HEK293 (cell line): ENCODE results near the gene ERP29.
A peak's percentile ranks its signal among the peaks of the same experiment; 100 is the strongest.

ENCODE experiments used
- CTCF ChIA-PET: fragments of 350-600 bp; formaldehyde crosslinking; extraction: SDS; loops from one replicate; lab custom pipeline; 2021; ENCODE audit warnings: antibody characterized with exemption; lab: Yijun Ruan, JAX
- POLR2A ChIA-PET: fragments of 300-600 bp; formaldehyde crosslinking; extraction: SDS; loops from one replicate; lab custom pipeline; 2020; ENCODE audit warnings: antibody characterized with exemption, inconsistent platforms; lab: Yijun Ruan, JAX
- H3K27ac ChIP-seq: fragments of 200-500 bp; sonication (Bioruptor generic); 2 replicates; pipeline ENCODE4 v1.5.1; 2014; ENCODE audit warnings: low read depth, low read length, control low read depth, inconsistent platforms; ENCODE audit errors: extremely low read depth
- H3K36me3 ChIP-seq, 2 experiments: fragments of 200-500 bp in 1 of 2; sonication (Bioruptor generic) in 1 of 2; 1 replicate in 1 of 2; 2 replicates in 1 of 2; pipeline ENCODE4 v1.5.1; 2014 to 2017; ENCODE audit warnings: inconsistent platforms in 2 of 2, low read length in 2 of 2; ENCODE audit not compliant: control insufficient read depth in 2 of 2, insufficient read depth in 1 of 2
- H3K4me1 ChIP-seq: fragments of 200-500 bp; sonication (Bioruptor generic); 2 replicates; pipeline ENCODE4 v1.5.1; 2014; ENCODE audit warnings: mild to moderate bottlenecking, low read length, inconsistent platforms; ENCODE audit not compliant: control insufficient read depth, insufficient read depth
- H3K4me3 ChIP-seq: 2 replicates; pipeline ENCODE4 v1.5.1; 2011; ENCODE audit warnings: low read depth, mild to moderate bottlenecking, control low read depth, low read length, moderate library complexity
- H3K9me3 ChIP-seq: fragments of 200-500 bp; sonication (Bioruptor generic); 2 replicates; pipeline ENCODE4 v1.5.1; 2014; ENCODE audit warnings: low read depth, low read length, inconsistent platforms; ENCODE audit not compliant: control insufficient read depth, insufficient read depth
- HOXA7 ChIP-seq: sonication (generic); formaldehyde crosslinking; IDR thresholded peaks from 2 replicates; pipeline ENCODE4 v1.8.1; 2022; ENCODE audit warnings: missing genetic modification reagents, borderline replicate concordance
- SCRT2 ChIP-seq: fragments of 450-650 bp; formaldehyde crosslinking; IDR thresholded peaks from 2 replicates; pipeline ENCODE4 v1.5.1; 2016; ENCODE audit warnings: missing biosample characterization, missing genetic modification characterization
- TCF7L2 ChIP-seq: IDR thresholded peaks from 2 replicates; pipeline ENCODE4 v1.6.1; 2011; ENCODE audit warnings: low read depth, mild to moderate bottlenecking, inconsistent platforms, low read length, moderate library complexity, borderline replicate concordance
- ZBTB17 ChIP-seq: fragments of 450-650 bp; formaldehyde crosslinking; IDR thresholded peaks from 2 replicates; pipeline ENCODE4 v1.5.1; 2016; ENCODE audit warnings: missing biosample characterization, missing genetic modification characterization
- ZFHX2 ChIP-seq: fragments of 450-650 bp; formaldehyde crosslinking; conservative IDR thresholded peaks from 2 replicates; pipeline ENCODE4 v1.5.1; 2016; ENCODE audit warnings: missing biosample characterization, missing genetic modification characterization
- ZFP69B ChIP-seq: fragments of 450-650 bp; formaldehyde crosslinking; IDR thresholded peaks from 2 replicates; pipeline ENCODE4 v1.5.1; 2016; ENCODE audit warnings: missing biosample characterization, missing genetic modification characterization
- ZNF169 ChIP-seq: fragments of 450-650 bp; formaldehyde crosslinking; IDR thresholded peaks from 2 replicates; pipeline ENCODE4 v1.5.1; 2016; ENCODE audit warnings: missing biosample characterization, missing genetic modification characterization
- ZNF335 ChIP-seq: fragments of 450-650 bp; formaldehyde crosslinking; conservative IDR thresholded peaks from 2 replicates; pipeline ENCODE4 v1.5.1; 2016; ENCODE audit warnings: missing biosample characterization, missing genetic modification characterization
- ZNF366 ChIP-seq: fragments of 450-650 bp; formaldehyde crosslinking; conservative IDR thresholded peaks from 2 replicates; pipeline ENCODE4 v1.5.1; 2016; ENCODE audit warnings: missing biosample characterization, missing genetic modification characterization
- ZNF549 ChIP-seq: fragments of 450-650 bp; IDR thresholded peaks from 2 replicates; pipeline ENCODE4 v1.5.1; 2018; ENCODE audit warnings: missing biosample characterization, missing genetic modification characterization, mild to moderate bottlenecking, inconsistent platforms, moderate library complexity
- ZNF792 ChIP-seq: fragments of 450-650 bp; formaldehyde crosslinking; IDR thresholded peaks from 2 replicates; pipeline ENCODE4 v1.5.1; 2016; ENCODE audit warnings: missing biosample characterization, missing genetic modification characterization
- TF ChIP-seq, protein P1 (sequence below): fragments of 450-650 bp; formaldehyde crosslinking; IDR thresholded peaks from 2 replicates; pipeline ENCODE4 v1.5.1; 2017; ENCODE audit warnings: missing biosample characterization, missing genetic modification characterization
- TF ChIP-seq, protein P2 (sequence below): fragments of 450-650 bp; formaldehyde crosslinking; IDR thresholded peaks from 2 replicates; pipeline ENCODE4 v1.5.1; 2016; ENCODE audit warnings: missing biosample characterization, missing genetic modification characterization, borderline replicate concordance
- TF ChIP-seq, protein P3 (sequence below): fragments of 450-650 bp; formaldehyde crosslinking; IDR thresholded peaks from 2 replicates; pipeline ENCODE4 v1.5.1; 2016; ENCODE audit warnings: missing biosample characterization, missing genetic modification characterization
- TF ChIP-seq, protein P4 (sequence below): fragments of 450-650 bp; formaldehyde crosslinking; IDR thresholded peaks from 2 replicates; pipeline ENCODE4 v1.5.1; 2016; ENCODE audit warnings: missing biosample characterization, missing genetic modification characterization
- TF ChIP-seq, protein P5 (sequence below): fragments of 450-650 bp; formaldehyde crosslinking; IDR thresholded peaks from 2 replicates; pipeline ENCODE4 v1.5.1; 2017; ENCODE audit warnings: missing biosample characterization, missing genetic modification characterization
- TF ChIP-seq, protein P6 (sequence below): fragments of 450-650 bp; formaldehyde crosslinking; IDR thresholded peaks from 2 replicates; pipeline ENCODE4 v1.5.1; 2016; ENCODE audit warnings: missing biosample characterization, missing genetic modification characterization, low read depth

ERP29 gene

DNA sequence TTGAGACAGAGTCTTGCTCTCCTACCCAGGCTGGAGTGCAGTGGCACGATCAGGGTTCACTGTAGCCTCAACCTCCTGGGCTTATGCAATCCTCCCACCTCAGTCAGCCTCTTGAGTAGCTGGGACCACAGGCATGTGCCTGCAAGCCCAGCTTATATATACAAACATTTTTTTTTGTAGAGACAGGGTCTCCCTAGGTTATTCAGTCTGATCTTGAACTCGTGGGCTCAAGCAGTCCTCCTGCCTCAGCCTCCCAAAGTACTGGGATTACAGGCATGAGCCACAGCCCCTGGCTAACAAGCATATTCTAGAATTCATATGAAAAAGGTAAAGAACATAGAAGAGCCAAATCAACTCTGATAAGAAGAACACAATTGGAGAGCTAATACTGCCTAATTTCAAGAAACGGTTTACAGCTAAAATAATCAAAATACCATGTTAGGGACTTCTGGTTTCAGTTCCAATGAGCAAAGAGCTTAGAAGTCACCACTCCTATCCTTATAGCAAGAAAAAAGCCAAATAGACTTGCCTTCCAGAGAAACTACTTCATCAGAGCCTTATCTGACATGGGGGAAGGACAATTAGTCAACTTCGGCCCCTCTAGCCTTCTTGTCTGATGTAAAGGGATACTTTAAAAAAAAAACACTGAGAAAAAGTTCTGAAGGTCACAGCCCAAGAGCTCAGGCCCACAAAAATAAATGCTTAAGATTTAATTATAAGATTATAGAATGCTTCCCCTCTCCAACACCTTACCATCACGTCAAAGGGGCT is 37.9 kb upstream of the ERP29 start:
- ChIA-PET POLR2A (no interaction called here), CTCF (interaction anchor here (0.5 to 1.2 kb wide), 3 partner anchors 24 to 800 kb away, joined by 3 read pairs; no protein-coding TSS in a partner anchor)
- Histone ChIP-seq H3K4me1 (0 out of 2 replicates have a peak, but pooled peaks cover 2% of the 10 kb centered on the region), H3K36me3 (no peaks in the 10 kb centered on the region), H3K4me3 (no peak overlapping the region), H3K27ac (no peak overlapping the region), H3K9me3 (no peaks in the 10 kb centered on the region)
- no peak for TF ChIP-seq ZNF169 (tag by site-specific recombination)
- no peak for TF ChIP-seq ZNF549 (tag by site-specific recombination)
- TF ChIP-seq ZNF792 (tag by site-specific recombination) = no peak
- TF ChIP-seq ZBTB17 (tag by site-specific recombination) = peak; percentile 38; the same call in 1 of the 2 replicates
- TF ChIP-seq, protein P1, sequence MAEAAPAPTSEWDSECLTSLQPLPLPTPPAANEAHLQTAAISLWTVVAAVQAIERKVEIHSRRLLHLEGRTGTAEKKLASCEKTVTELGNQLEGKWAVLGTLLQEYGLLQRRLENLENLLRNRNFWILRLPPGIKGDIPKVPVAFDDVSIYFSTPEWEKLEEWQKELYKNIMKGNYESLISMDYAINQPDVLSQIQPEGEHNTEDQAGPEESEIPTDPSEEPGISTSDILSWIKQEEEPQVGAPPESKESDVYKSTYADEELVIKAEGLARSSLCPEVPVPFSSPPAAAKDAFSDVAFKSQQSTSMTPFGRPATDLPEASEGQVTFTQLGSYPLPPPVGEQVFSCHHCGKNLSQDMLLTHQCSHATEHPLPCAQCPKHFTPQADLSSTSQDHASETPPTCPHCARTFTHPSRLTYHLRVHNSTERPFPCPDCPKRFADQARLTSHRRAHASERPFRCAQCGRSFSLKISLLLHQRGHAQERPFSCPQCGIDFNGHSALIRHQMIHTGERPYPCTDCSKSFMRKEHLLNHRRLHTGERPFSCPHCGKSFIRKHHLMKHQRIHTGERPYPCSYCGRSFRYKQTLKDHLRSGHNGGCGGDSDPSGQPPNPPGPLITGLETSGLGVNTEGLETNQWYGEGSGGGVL (tag by site-specific recombination) = no peak
- TF ChIP-seq ZFHX2 (tag by site-specific recombination) = 0 out of 2 replicates have a peak, but pooled peaks have one; percentile 8
- TF ChIP-seq ZNF335 (tag by site-specific recombination) = peak; percentile 50
- TF ChIP-seq, protein P2, sequence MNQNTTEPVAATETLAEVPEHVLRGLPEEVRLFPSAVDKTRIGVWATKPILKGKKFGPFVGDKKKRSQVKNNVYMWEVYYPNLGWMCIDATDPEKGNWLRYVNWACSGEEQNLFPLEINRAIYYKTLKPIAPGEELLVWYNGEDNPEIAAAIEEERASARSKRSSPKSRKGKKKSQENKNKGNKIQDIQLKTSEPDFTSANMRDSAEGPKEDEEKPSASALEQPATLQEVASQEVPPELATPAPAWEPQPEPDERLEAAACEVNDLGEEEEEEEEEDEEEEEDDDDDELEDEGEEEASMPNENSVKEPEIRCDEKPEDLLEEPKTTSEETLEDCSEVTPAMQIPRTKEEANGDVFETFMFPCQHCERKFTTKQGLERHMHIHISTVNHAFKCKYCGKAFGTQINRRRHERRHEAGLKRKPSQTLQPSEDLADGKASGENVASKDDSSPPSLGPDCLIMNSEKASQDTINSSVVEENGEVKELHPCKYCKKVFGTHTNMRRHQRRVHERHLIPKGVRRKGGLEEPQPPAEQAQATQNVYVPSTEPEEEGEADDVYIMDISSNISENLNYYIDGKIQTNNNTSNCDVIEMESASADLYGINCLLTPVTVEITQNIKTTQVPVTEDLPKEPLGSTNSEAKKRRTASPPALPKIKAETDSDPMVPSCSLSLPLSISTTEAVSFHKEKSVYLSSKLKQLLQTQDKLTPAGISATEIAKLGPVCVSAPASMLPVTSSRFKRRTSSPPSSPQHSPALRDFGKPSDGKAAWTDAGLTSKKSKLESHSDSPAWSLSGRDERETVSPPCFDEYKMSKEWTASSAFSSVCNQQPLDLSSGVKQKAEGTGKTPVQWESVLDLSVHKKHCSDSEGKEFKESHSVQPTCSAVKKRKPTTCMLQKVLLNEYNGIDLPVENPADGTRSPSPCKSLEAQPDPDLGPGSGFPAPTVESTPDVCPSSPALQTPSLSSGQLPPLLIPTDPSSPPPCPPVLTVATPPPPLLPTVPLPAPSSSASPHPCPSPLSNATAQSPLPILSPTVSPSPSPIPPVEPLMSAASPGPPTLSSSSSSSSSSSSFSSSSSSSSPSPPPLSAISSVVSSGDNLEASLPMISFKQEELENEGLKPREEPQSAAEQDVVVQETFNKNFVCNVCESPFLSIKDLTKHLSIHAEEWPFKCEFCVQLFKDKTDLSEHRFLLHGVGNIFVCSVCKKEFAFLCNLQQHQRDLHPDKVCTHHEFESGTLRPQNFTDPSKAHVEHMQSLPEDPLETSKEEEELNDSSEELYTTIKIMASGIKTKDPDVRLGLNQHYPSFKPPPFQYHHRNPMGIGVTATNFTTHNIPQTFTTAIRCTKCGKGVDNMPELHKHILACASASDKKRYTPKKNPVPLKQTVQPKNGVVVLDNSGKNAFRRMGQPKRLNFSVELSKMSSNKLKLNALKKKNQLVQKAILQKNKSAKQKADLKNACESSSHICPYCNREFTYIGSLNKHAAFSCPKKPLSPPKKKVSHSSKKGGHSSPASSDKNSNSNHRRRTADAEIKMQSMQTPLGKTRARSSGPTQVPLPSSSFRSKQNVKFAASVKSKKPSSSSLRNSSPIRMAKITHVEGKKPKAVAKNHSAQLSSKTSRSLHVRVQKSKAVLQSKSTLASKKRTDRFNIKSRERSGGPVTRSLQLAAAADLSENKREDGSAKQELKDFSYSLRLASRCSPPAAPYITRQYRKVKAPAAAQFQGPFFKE (tag by site-specific recombination) = no peak
- TF ChIP-seq ZFP69B (tag by site-specific recombination) = 0 out of 2 replicates have a peak, but pooled peaks have one; percentile 22
- TF ChIP-seq, protein P3, sequence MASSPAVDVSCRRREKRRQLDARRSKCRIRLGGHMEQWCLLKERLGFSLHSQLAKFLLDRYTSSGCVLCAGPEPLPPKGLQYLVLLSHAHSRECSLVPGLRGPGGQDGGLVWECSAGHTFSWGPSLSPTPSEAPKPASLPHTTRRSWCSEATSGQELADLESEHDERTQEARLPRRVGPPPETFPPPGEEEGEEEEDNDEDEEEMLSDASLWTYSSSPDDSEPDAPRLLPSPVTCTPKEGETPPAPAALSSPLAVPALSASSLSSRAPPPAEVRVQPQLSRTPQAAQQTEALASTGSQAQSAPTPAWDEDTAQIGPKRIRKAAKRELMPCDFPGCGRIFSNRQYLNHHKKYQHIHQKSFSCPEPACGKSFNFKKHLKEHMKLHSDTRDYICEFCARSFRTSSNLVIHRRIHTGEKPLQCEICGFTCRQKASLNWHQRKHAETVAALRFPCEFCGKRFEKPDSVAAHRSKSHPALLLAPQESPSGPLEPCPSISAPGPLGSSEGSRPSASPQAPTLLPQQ (tag by site-specific recombination) = peak; percentile 66; the same call in 1 of the 2 replicates

DNA sequence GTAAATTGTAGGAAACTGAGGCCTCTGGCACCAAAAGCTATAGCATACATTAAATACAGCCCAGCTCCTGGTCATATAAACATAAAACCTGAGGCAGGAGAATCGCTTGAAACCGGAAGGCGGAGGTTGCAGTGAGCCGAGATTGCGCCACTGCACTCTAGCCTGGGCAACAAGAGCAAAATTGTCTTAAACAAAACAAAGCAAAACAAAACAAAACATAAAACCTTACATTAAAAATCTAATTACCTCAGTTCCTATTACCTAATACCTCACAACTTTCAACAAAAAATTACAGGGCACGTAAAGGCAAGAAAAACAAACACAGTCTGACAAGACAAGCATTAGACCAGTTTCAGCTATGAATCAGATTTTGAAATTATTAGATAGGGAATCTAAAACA is 36.9 kb upstream of the ERP29 start:
- ChIA-PET POLR2A (no interaction called here), CTCF (interaction anchor here (0.5 to 1.5 kb wide), 3 partner anchors 10 to 801 kb away, joined by 3 read pairs; no protein-coding TSS in a partner anchor)
- Histone ChIP-seq H3K4me1 (0 out of 2 replicates have a peak, but pooled peaks cover 2% of the 10 kb centered on the region), H3K27ac (no peak overlapping the region), H3K36me3 (no peaks in the 10 kb centered on the region), H3K4me3 (no peak overlapping the region), H3K9me3 (no peaks in the 10 kb centered on the region)
- TF ChIP-seq, protein P1 (tag by site-specific recombination) = no peak
- TF ChIP-seq, protein P4, sequence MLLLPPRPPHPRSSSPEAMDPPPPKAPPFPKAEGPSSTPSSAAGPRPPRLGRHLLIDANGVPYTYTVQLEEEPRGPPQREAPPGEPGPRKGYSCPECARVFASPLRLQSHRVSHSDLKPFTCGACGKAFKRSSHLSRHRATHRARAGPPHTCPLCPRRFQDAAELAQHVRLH = 0 out of 2 replicates have a peak, but pooled peaks have one; percentile 13
- TF ChIP-seq HOXA7 (CRISPR knock-in tag) = no peak
- no peak for TF ChIP-seq SCRT2
- TF ChIP-seq, protein P5, sequence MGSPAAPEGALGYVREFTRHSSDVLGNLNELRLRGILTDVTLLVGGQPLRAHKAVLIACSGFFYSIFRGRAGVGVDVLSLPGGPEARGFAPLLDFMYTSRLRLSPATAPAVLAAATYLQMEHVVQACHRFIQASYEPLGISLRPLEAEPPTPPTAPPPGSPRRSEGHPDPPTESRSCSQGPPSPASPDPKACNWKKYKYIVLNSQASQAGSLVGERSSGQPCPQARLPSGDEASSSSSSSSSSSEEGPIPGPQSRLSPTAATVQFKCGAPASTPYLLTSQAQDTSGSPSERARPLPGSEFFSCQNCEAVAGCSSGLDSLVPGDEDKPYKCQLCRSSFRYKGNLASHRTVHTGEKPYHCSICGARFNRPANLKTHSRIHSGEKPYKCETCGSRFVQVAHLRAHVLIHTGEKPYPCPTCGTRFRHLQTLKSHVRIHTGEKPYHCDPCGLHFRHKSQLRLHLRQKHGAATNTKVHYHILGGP (tag by site-specific recombination) = peak; percentile 47; the same call in 1 of the 2 replicates
- TF ChIP-seq ZNF366 = no peak; the same call in 1 of the 2 replicates
- TF ChIP-seq, protein P6, sequence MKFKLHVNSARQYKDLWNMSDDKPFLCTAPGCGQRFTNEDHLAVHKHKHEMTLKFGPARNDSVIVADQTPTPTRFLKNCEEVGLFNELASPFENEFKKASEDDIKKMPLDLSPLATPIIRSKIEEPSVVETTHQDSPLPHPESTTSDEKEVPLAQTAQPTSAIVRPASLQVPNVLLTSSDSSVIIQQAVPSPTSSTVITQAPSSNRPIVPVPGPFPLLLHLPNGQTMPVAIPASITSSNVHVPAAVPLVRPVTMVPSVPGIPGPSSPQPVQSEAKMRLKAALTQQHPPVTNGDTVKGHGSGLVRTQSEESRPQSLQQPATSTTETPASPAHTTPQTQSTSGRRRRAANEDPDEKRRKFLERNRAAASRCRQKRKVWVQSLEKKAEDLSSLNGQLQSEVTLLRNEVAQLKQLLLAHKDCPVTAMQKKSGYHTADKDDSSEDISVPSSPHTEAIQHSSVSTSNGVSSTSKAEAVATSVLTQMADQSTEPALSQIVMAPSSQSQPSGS (tag by site-specific recombination) = peak; percentile 33; the same call in 1 of the 2 replicates
- no peak for TF ChIP-seq TCF7L2
